Activated CD8-positive, alpha-beta T cell treated with anti-CD3 and anti-CD28 coated beads for 36 hours (primary cell): ENCODE measurements around the gene ACP1. TPM values are rescaled to one million over a fixed set of nuclear protein-coding genes. Genes with fewer than 3 reads are reported as not detected.

Experiments used
- ATAC-seq: fragments of 200-7000 bp; cut with Tn5 transposase; one replicate; pipeline ENCODE4 v1.10.0; 2021; ENCODE audit warnings: mild to moderate bottlenecking, moderate library complexity
- CTCF ChIA-PET: fragments of 350-600 bp; sonication (Branson Sonifier 250); formaldehyde crosslinking; loops from one replicate; lab custom pipeline; 2021; ENCODE audit warnings: antibody characterized with exemption; lab: Charles Lee
- POLR2A ChIA-PET: fragments of 350-600 bp; sonication (Branson Sonifier 250); formaldehyde crosslinking; loops from one replicate; lab custom pipeline; 2021; ENCODE audit warnings: antibody characterized with exemption; lab: Charles Lee
- DNase-seq: peaks from one replicate; pipeline ENCODE4 v3.0.0-alpha.2; 2020
- H3K27ac Mint-ChIP-seq: one replicate; pipeline ENCODE4 v1.8.0; 2021; ENCODE audit warnings: mild to moderate bottlenecking, mixed read lengths
- H3K27me3 Mint-ChIP-seq: one replicate; pipeline ENCODE4 v1.8.0; 2021; ENCODE audit warnings: mixed read lengths
- H3K36me3 Mint-ChIP-seq: one replicate; pipeline ENCODE4 v1.8.0; 2021; ENCODE audit warnings: low read depth, mixed read lengths
- H3K4me1 Mint-ChIP-seq: one replicate; pipeline ENCODE4 v1.8.0; 2021; ENCODE audit warnings: low read depth, mixed read lengths
- H3K4me3 Mint-ChIP-seq: one replicate; pipeline ENCODE4 v1.8.0; 2021; ENCODE audit warnings: mild to moderate bottlenecking, moderate library complexity, mixed read lengths
- H3K9me3 Mint-ChIP-seq: one replicate; pipeline ENCODE4 v1.8.0; 2021; ENCODE audit warnings: mixed read lengths
- intact Hi-C: fragments of 100-400 bp; cut with micrococcal nuclease; formaldehyde crosslinking; loops from one replicate; pipeline ENCODE4 v1.10.0; 2022
- total RNA-seq, 2 experiments: library from RNA; stranded (reverse); gene quantifications; one replicate each; pipeline ENCODE4 v1.2.3, GENCODE V29; 2021
- TF ChIP-seq, protein P1 (sequence below): fragments of 200-600 bp; IDR thresholded peaks from one replicate; pipeline ENCODE4 v1.8.0; 2022; ENCODE audit warnings: antibody characterized with exemption, mild to moderate bottlenecking

Gene ACP1
- total RNA-seq, 2 experiments from 2014 or later: 146 to 153 TPM

GRCh38 chr2:285531-285930, 20.8 kb downstream of the ACP1 start:
- ChIA-PET CTCF (interaction anchor here (0.9 to 2.0 kb wide), 3 partner anchors 9 to 39 kb away, joined by 3 to 5 read pairs (median 3); no protein-coding TSS in a partner anchor), POLR2A (interaction anchor here (1.8 kb wide), 1 partner anchor 9 kb away, joined by 7 read pairs; no protein-coding TSS in a partner anchor)
- H3K27me3 Mint-ChIP-seq: peaks cover 20% of the 10 kb centered on the region
- peaks cover 9% of the 10 kb centered on the region for H3K36me3 Mint-ChIP-seq
- H3K9me3 Mint-ChIP-seq: no peaks in the 10 kb centered on the region
- H3K4me3 Mint-ChIP-seq: no peak overlapping the region
- intact Hi-C loops: no loop called here
- TF ChIP-seq, protein P1, sequence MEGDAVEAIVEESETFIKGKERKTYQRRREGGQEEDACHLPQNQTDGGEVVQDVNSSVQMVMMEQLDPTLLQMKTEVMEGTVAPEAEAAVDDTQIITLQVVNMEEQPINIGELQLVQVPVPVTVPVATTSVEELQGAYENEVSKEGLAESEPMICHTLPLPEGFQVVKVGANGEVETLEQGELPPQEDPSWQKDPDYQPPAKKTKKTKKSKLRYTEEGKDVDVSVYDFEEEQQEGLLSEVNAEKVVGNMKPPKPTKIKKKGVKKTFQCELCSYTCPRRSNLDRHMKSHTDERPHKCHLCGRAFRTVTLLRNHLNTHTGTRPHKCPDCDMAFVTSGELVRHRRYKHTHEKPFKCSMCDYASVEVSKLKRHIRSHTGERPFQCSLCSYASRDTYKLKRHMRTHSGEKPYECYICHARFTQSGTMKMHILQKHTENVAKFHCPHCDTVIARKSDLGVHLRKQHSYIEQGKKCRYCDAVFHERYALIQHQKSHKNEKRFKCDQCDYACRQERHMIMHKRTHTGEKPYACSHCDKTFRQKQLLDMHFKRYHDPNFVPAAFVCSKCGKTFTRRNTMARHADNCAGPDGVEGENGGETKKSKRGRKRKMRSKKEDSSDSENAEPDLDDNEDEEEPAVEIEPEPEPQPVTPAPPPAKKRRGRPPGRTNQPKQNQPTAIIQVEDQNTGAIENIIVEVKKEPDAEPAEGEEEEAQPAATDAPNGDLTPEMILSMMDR: no peak
- ATAC-seq (no peak), DNase-seq (no peak)
- no peak overlapping the region for H3K27ac Mint-ChIP-seq
- H3K4me1 Mint-ChIP-seq: peaks cover 12% of the 10 kb centered on the region

DNA sequence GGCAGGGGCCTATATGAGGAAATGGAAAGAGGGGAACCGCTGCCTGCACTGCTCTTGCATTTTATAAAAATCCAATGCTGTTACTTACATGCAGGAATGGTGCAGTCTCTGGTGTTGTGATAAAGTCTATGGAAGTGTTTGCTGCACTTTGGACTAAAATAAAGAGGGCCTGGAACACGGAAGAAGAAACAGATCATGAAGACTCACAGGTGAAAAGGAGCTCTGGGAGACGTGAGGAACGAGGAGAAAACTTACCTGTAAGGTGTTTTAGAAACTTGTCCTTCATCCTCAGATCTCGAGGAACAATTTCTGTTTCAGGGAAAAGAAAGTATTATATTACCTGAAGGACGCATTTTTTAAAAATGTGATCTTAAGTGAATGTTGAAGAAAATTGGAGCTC, 21.3 kb downstream of the ACP1 start:
- TF ChIP-seq, protein P1: no peak
- ChIA-PET POLR2A (interaction anchor here (0.5 to 1.8 kb wide), 3 partner anchors 10 to 71 kb away, joined by 3 to 7 read pairs (median 4); no protein-coding TSS in a partner anchor), CTCF (interaction anchor here (0.9 to 2.0 kb wide), 3 partner anchors 9 to 39 kb away, joined by 3 to 5 read pairs (median 3); no protein-coding TSS in a partner anchor)
- H3K4me3 Mint-ChIP-seq: no peak overlapping the region
- peaks cover 5% of the 10 kb centered on the region for H3K36me3 Mint-ChIP-seq
- intact Hi-C loops: no loop called here
- no peaks in the 10 kb centered on the region for H3K9me3 Mint-ChIP-seq
- peaks cover 23% of the 10 kb centered on the region for H3K27me3 Mint-ChIP-seq
- ATAC-seq: no peak
- no peak overlapping the region for H3K27ac Mint-ChIP-seq
- DNase-seq: no peak
- peaks cover 12% of the 10 kb centered on the region for H3K4me1 Mint-ChIP-seq

GRCh38 chr2:286774-287392, 22.1 kb downstream of the ACP1 start:
- no peak for ATAC-seq
- Mint-ChIP-seq H3K4me1 (peaks cover 12% of the 10 kb centered on the region), H3K9me3 (no peaks in the 10 kb centered on the region), H3K27me3 (peaks cover 25% of the 10 kb centered on the region), H3K4me3 (peak overlapping the region; percentile 47), H3K36me3 (peaks cover 5% of the 10 kb centered on the region), H3K27ac (no peak overlapping the region)
- ChIA-PET POLR2A (interaction anchor here (0.9 to 1.8 kb wide), 3 partner anchors 8 to 21 kb away, joined by 3 to 7 read pairs (median 4); no protein-coding TSS in a partner anchor), CTCF (interaction anchor here (1.0 to 2.0 kb wide), 4 partner anchors 10 to 40 kb away, joined by 3 to 5 read pairs (median 3); no protein-coding TSS in a partner anchor)
- TF ChIP-seq, protein P1: no peak
- intact Hi-C loops: no loop called here
- DNase-seq: no peak

- CTCF ChIA-PET: interaction anchor here (1.0 kb wide), 2 partner anchors 16 to 40 kb away, joined by 3 read pairs; no protein-coding TSS in a partner anchor
Measured at GRCh38 chr2:287471-287885, 22.7 kb downstream of the ACP1 start.

More at GRCh38 chr2:287471-287885, 22.7 kb downstream of the ACP1 start:
- ATAC-seq (peak; percentile 58), DNase-seq (peak; percentile 32)
- Mint-ChIP-seq H3K9me3 (no peaks in the 10 kb centered on the region), H3K4me3 (no peak overlapping the region), H3K4me1 (peaks cover 12% of the 10 kb centered on the region), H3K27me3 (peaks cover 25% of the 10 kb centered on the region), H3K27ac (no peak overlapping the region), H3K36me3 (peaks cover under 1% of the 10 kb centered on the region)
- POLR2A ChIA-PET: no interaction called here
- intact Hi-C loops: no loop called here
- TF ChIP-seq, protein P1: no peak
